Gastrocnemius medialis (tissue), 4 donors: ENCODE measurements around the gene KLK13. TPM values are rescaled to one million over a fixed set of nuclear protein-coding genes. Genes with fewer than 3 reads are reported as not detected.

ENCODE experiments used
- ATAC-seq, 2 donors: fragments of 150-250 bp; one replicate each; pipeline ENCODE4 v1.9.1; 2016
- DNase-seq, 2 donors: peaks; one replicate each; pipeline ENCODE4 v3.0.0-alpha.2; 2019
- H3K27ac ChIP-seq, 4 donors: fragments of 200-600 bp; sonication (generic); 1 replicate in 1 of 4; 2 replicates in 3 of 4; pipeline ENCODE4 v1.5.1; 2016 to 2018; ENCODE audit warnings: mild to moderate bottlenecking in 2 of 4, moderate library complexity in 1 of 4
- H3K27me3 ChIP-seq, 3 donors: fragments of 200-600 bp; sonication (generic) in 2 of 3; 1 replicate in 1 of 3; 2 replicates in 2 of 3; pipeline versions ENCODE4 v1.5.1 to v1.6.0; 2016 to 2019; ENCODE audit warnings: mild to moderate bottlenecking in 1 of 3, moderate library complexity in 1 of 3
- H3K36me3 ChIP-seq, 2 donors: fragments of 200-600 bp; sonication (generic) in 1 of 2; one replicate each; pipeline ENCODE4 v1.5.1; 2017 to 2018
- H3K4me1 ChIP-seq, 2 donors: fragments of 200-600 bp; sonication (generic) in 1 of 2; one replicate each; pipeline ENCODE4 v1.5.1; 2016 to 2017; ENCODE audit warnings: mild to moderate bottlenecking in 2 of 2
- H3K4me3 ChIP-seq, 4 donors: fragments of 200-600 bp; sonication (generic) in 3 of 4; 1 replicate in 1 of 4; 2 replicates in 3 of 4; pipeline ENCODE4 v1.5.1; 2016 to 2019; ENCODE audit warnings: mild to moderate bottlenecking in 2 of 4
- H3K9me3 ChIP-seq, 3 donors: fragments of 200-600 bp; sonication (generic) in 2 of 3; 1 replicate in 1 of 3; 2 replicates in 2 of 3; pipeline ENCODE4 v1.5.1; 2016 to 2019
- CTCF ChIP-seq, 5 experiments: fragments of 450-650 bp in 3 of 5; fragments of 200-600 bp in 2 of 5; sonication (generic) in 2 of 5; IDR thresholded peaks in 4 of 5; conservative IDR thresholded peaks in 1 of 5; 1 replicate in 4 of 5; 2 replicates in 1 of 5; pipeline ENCODE4 v1.5.1; 2016 to 2019; ENCODE audit warnings: antibody characterized with exemption in 5 of 5, mild to moderate bottlenecking in 3 of 5, moderate library complexity in 3 of 5
- POLR2A ChIP-seq, 2 donors: fragments of 450-650 bp; IDR thresholded peaks; one replicate each; pipeline ENCODE4 v1.6.1; 2017; ENCODE audit warnings: antibody characterized with exemption in 2 of 2, mild to moderate bottlenecking in 2 of 2, moderate library complexity in 2 of 2
- in situ Hi-C, 4 donors: fragments of 200-750 bp; cut with MboI; loops; one replicate each; pipeline versions ENCODE4 v1.15.0 to v1.8.0; 2017; ENCODE audit warnings: low sequenced_read_pairs in 4 of 4
- intact Hi-C: fragments of 100-400 bp; cut with DNase I; formaldehyde crosslinking; loops from one replicate; pipeline ENCODE4 v1.15.1; 2023; ENCODE audit warnings: low total_unique reads
- total RNA-seq, 4 donors: library from RNA; depleted of rRNA; stranded (reverse); fragments of >200 nt; gene quantifications; one replicate each; pipeline versions ENCODE4 v1.1.0 to v1.2.3, GENCODE V29; 2016

The KLK13 gene
- total RNA-seq, 4 donors from 2014 or later, result not detected

GRCh38 chr19:51098365-51099046 is 33.6 kb upstream of the KLK13 start:
- intact Hi-C loops, result loop anchor here (5.0 kb wide), 1 partner anchor 741 kb away; no protein-coding TSS in a partner anchor
- DNase-seq, result no peak
- no peaks in the 10 kb centered on the region for H3K27me3 ChIP-seq
- TF ChIP-seq CTCF (IDR thresholded peaks at IDR 0.05 in 4 of 5, conservative IDR thresholded peaks at IDR 0.05 in 1 of 5) (no peak), POLR2A (IDR thresholded peaks at IDR 0.05) (no peak)
- H3K9me3 ChIP-seq, result no peaks in the 10 kb centered on the region
- no peak for ATAC-seq
- no peak overlapping the region for H3K4me3 ChIP-seq
- in situ Hi-C loops, result no loop called here
- H3K4me1 ChIP-seq, result peaks cover 3 to 6% of the 10 kb centered on the region in 2 donors
- H3K36me3 ChIP-seq, result peaks cover 0 to 21% of the 10 kb centered on the region in 2 donors
- no peak overlapping the region for H3K27ac ChIP-seq

- Histone ChIP-seq H3K9me3 (no peaks in the 10 kb centered on the region), H3K4me3 (no peak overlapping the region), H3K27ac (no peak overlapping the region), H3K36me3 (peaks cover 0 to 18% of the 10 kb centered on the region in 2 donors), H3K27me3 (no peaks in the 10 kb centered on the region), H3K4me1 (peaks cover 3 to 6% of the 10 kb centered on the region in 2 donors)
- intact Hi-C loops (loop anchor here (5.0 kb wide), 1 partner anchor 740 kb away; no protein-coding TSS in a partner anchor), in situ Hi-C loops (no loop called here)
- TF ChIP-seq CTCF (IDR thresholded peaks at IDR 0.05 in 4 of 5, conservative IDR thresholded peaks at IDR 0.05 in 1 of 5), result no peak
- TF ChIP-seq POLR2A (IDR thresholded peaks at IDR 0.05), result no peak
- DNase-seq (no peak), ATAC-seq (no peak)
Measured at GRCh38 chr19:51097796-51098195, 32.9 kb upstream of the KLK13 start.

- Histone ChIP-seq H3K36me3 (peaks cover 0 to 12% of the 10 kb centered on the region in 2 donors), H3K27ac (no peak overlapping the region), H3K9me3 (no peaks in the 10 kb centered on the region), H3K4me1 (peaks cover 3 to 6% of the 10 kb centered on the region in 2 donors), H3K4me3 (no peak overlapping the region), H3K27me3 (no peaks in the 10 kb centered on the region)
- ATAC-seq (no peak), DNase-seq (no peak)
- TF ChIP-seq CTCF (IDR thresholded peaks at IDR 0.05 in 4 of 5, conservative IDR thresholded peaks at IDR 0.05 in 1 of 5) (peak in 4 of 5 experiments; percentile 14 to 55 (median 38)), POLR2A (IDR thresholded peaks at IDR 0.05) (no peak)
- intact Hi-C loops, result loop anchor here (5.0 kb wide), 1 partner anchor 740 kb away; no protein-coding TSS in a partner anchor
- in situ Hi-C loops, result no loop called here
Measured at GRCh38 chr19:51097166-51097738, 32.4 kb upstream of the KLK13 start.

GRCh38 chr19:51096473-51097165 is 31.7 kb upstream of the KLK13 start:
- in situ Hi-C loops, result no loop called here
- no peak overlapping the region for H3K27ac ChIP-seq
- H3K4me3 ChIP-seq, result no peak overlapping the region
- no peaks in the 10 kb centered on the region for H3K9me3 ChIP-seq
- H3K4me1 ChIP-seq, result peaks cover 3 to 6% of the 10 kb centered on the region in 2 donors
- no peaks in the 10 kb centered on the region for H3K27me3 ChIP-seq
- ATAC-seq (no peak), DNase-seq (no peak)
- peaks cover 0 to 10% of the 10 kb centered on the region in 2 donors for H3K36me3 ChIP-seq
- intact Hi-C loops, result loop anchor here (5.0 kb wide), 1 partner anchor 739 kb away; no protein-coding TSS in a partner anchor
- no peak for TF ChIP-seq CTCF (IDR thresholded peaks at IDR 0.05 in 4 of 5, conservative IDR thresholded peaks at IDR 0.05 in 1 of 5)
- TF ChIP-seq POLR2A (IDR thresholded peaks at IDR 0.05), result no peak
